ENCODE measurements around the gene ADAMTSL4. TPM values are rescaled to one million over a fixed set of nuclear protein-coding genes. Genes with fewer than 3 reads are reported as not detected.

Gene ADAMTSL4
- total and polyA plus RNA-seq, 9 of the 15 experiments (the other 6 are each of a cell fraction or from before 2014, with no cell fraction given): 12.7 to 212 (median 35.6) TPM

DNA sequence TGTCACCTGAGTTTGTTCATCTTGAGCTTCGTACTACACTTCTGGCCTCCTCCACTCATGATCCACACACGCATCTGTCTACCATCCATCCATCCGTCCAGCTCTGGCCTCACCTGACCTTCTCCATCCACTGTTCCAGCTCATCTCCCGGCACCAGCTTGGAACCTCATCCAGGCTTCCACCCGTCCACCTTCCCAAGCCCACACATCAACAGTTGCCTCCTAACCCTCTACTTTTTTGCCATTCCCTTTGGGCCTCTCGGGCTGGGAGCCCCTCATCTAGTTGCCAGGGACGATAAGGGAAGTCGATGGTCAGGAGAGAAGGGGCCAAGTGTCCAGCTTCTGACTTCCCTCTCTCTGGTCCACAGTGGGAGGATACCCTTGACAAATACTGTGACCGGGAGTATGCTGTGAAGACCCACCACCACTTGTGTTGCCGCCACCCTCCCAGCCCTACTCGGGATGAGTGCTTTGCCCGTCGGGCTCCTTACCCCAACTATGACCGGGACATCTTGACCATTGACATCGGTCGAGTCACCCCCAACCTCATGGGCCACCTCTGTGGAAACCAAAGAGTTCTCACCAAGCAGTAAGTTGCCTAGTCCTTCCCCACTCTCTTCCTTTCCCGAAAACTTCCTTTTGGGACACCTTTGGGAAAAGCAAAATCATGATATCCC, 37.1 kb upstream of the ADAMTSL4 start:
- POLR2A ChIA-PET: no interaction called here

More for the DNA sequence above, 37.1 kb upstream of the ADAMTSL4 start:
- Histone ChIP-seq H4K20me1 (replicated peaks; ENCODE audit: control insufficient read depth, insufficient read depth, low read length) (no peaks in the 10 kb centered on the region), H3K27ac (ENCODE audit: extremely low read depth, low read depth, low read length) (no peak overlapping the region), H2AFZ (ENCODE audit: low read depth, low read length) (no peak overlapping the region), H3K27me3 (ENCODE audit: control insufficient read depth in 2 of 2, insufficient read depth in 2 of 2, low read length in 2 of 2) (no peaks in the 10 kb centered on the region), H3K79me2 (ENCODE audit: control insufficient read depth, insufficient read depth, low read length) (peaks cover 25% of the 10 kb centered on the region; the same call in 2 of the 3 replicates), H3K9ac (ENCODE audit: insufficient read depth in 1 of 2, low read depth in 2 of 2, low read length in 2 of 2) (peak overlapping the region in 1 of 2 experiments; percentile 46; a peak in 1 of 4 replicates), H3K4me1 (replicated peaks in 1 of 2; ENCODE audit: control insufficient read depth in 2 of 2, insufficient read depth in 2 of 2, low read length in 2 of 2) (peaks cover 54 to 58% of the 10 kb centered on the region in 2 experiments), H3K9me3 (replicated peaks; ENCODE audit: control insufficient read depth, insufficient read depth, low read depth, low read length) (no peaks in the 10 kb centered on the region), H3K4me2 (ENCODE audit: insufficient read depth, low read length) (no peak overlapping the region), H3K36me3 (ENCODE audit: control insufficient read depth, insufficient read depth, low read length) (peaks cover 34% of the 10 kb centered on the region), H3K9me1 (ENCODE audit: control insufficient read depth, insufficient read depth, low read length) (no peaks in the 10 kb centered on the region), H3K4me3 (no peak overlapping the region)
- no peak for FAIRE-seq
- CTCF ChIA-PET (ENCODE audit: low intra/inter-chr PET ratio): no interaction called here
- BruUV-seq (replicated peaks): no TSS peak
- no peak for DNase-seq (ENCODE audit: extremely low read depth in 1 of 4, low spot score in 3 of 4)
- WGBS (ENCODE audit: insufficient coverage, low coverage, missing lambda C conversion rate): 82% methylated on average over 17 of the region's 17 CpGs
- in situ Hi-C loops (cut with MboI): no loop called here
- ATAC-seq: no peak
- TF ChIP-seq POLR3A (IDR thresholded peaks at IDR 0.05; ENCODE audit: borderline replicate concordance, extremely low read depth, insufficient read depth, insufficient read length) (no peak), PPARD (CRISPR knock-in tag; IDR thresholded peaks at IDR 0.05) (no peak), ZBTB7A (IDR thresholded peaks at IDR 0.05; ENCODE audit: borderline replicate concordance, control insufficient read depth, low read depth, low read length) (no peak), NFE2 (IDR thresholded peaks at IDR 0.05; ENCODE audit: low read depth) (no peak), HCFC1 (IDR thresholded peaks at IDR 0.05; ENCODE audit: low read depth, low read length) (no peak), ZNF174 (CRISPR knock-in tag; IDR thresholded peaks at IDR 0.05) (no peak), MEF2D (tag; conservative IDR thresholded peaks at IDR 0.05; ENCODE audit: low read depth) (no peak)
- TF ChIP-seq, protein P1, sequence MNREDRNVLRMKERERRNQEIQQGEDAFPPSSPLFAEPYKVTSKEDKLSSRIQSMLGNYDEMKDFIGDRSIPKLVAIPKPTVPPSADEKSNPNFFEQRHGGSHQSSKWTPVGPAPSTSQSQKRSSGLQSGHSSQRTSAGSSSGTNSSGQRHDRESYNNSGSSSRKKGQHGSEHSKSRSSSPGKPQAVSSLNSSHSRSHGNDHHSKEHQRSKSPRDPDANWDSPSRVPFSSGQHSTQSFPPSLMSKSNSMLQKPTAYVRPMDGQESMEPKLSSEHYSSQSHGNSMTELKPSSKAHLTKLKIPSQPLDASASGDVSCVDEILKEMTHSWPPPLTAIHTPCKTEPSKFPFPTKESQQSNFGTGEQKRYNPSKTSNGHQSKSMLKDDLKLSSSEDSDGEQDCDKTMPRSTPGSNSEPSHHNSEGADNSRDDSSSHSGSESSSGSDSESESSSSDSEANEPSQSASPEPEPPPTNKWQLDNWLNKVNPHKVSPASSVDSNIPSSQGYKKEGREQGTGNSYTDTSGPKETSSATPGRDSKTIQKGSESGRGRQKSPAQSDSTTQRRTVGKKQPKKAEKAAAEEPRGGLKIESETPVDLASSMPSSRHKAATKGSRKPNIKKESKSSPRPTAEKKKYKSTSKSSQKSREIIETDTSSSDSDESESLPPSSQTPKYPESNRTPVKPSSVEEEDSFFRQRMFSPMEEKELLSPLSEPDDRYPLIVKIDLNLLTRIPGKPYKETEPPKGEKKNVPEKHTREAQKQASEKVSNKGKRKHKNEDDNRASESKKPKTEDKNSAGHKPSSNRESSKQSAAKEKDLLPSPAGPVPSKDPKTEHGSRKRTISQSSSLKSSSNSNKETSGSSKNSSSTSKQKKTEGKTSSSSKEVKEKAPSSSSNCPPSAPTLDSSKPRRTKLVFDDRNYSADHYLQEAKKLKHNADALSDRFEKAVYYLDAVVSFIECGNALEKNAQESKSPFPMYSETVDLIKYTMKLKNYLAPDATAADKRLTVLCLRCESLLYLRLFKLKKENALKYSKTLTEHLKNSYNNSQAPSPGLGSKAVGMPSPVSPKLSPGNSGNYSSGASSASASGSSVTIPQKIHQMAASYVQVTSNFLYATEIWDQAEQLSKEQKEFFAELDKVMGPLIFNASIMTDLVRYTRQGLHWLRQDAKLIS (CRISPR knock-in tag; IDR thresholded peaks at IDR 0.05): no peak
- intact Hi-C loops (cut with micrococcal nuclease): no loop called here

Data from K562 (cell line).